Endothelial cell of umbilical vein (primary cell): ENCODE measurements around the gene HTRA3. TPM values are rescaled to one million over a fixed set of nuclear protein-coding genes. Genes with fewer than 3 reads are reported as not detected.

Experiments
- BruUV-seq: library from RNA; stranded (reverse); fragments of 400-500 nt; replicated peaks from 2 replicates; lab custom pipeline; 2021; lab: Mats Ljungman, UMichigan
- CTCF ChIA-PET: fragments of 300-600, 350-600 bp; sonication (Branson Sonifier 250); formaldehyde crosslinking; loops from one replicate; lab custom pipeline; 2021; ENCODE audit warnings: antibody characterized with exemption, inconsistent platforms; lab: Charles Lee
- POLR2A ChIA-PET: fragments of 300-600, 350-600 bp; sonication (Branson Sonifier 250); formaldehyde crosslinking; loops from one replicate; lab custom pipeline; 2021; ENCODE audit warnings: antibody characterized with exemption, inconsistent platforms; lab: Charles Lee
- DNase-seq: peaks from one replicate; pipeline ENCODE4 v3.0.0-alpha.2; 2011; ENCODE audit warnings: low read depth, low spot score
- FAIRE-seq: peaks from 2 replicates; lab custom pipeline; 2011; peaks lifted over from hg19 to GRCh38; lab: Jason Lieb, UNC
- H2AFZ ChIP-seq: 2 replicates; pipeline ENCODE4 v1.6.0; 2012; ENCODE audit warnings: low read depth, low read length, control low read depth, inconsistent platforms
- H3K27ac ChIP-seq: 2 replicates; pipeline ENCODE4 v1.5.1; 2011; ENCODE audit warnings: low read depth, mild to moderate bottlenecking, control low read depth, low read length, moderate library complexity; ENCODE audit not compliant: insufficient read depth
- H3K27me3 ChIP-seq, 2 experiments: 2 replicates each; pipeline versions ENCODE4 v1.6.0 to v1.6.1; 2011; ENCODE audit warnings: low read length in 2 of 2, mixed read lengths in 1 of 2; ENCODE audit not compliant: control insufficient read depth in 2 of 2, insufficient read depth in 2 of 2
- H3K36me3 ChIP-seq, 2 experiments: 2 replicates in 1 of 2; 3 replicates in 1 of 2; pipeline ENCODE4 v1.5.1; 2011; ENCODE audit warnings: low read length in 2 of 2, mild to moderate bottlenecking in 1 of 2, moderate library complexity in 1 of 2; ENCODE audit not compliant: control insufficient read depth in 2 of 2, insufficient read depth in 2 of 2; ENCODE audit errors: extremely low read depth in 1 of 2
- H3K4me1 ChIP-seq: 3 replicates; pipeline ENCODE4 v1.5.1; 2011; ENCODE audit warnings: mild to moderate bottlenecking, low read length; ENCODE audit not compliant: control insufficient read depth, insufficient read depth; ENCODE audit errors: extremely low read depth
- H3K4me2 ChIP-seq: 2 replicates; pipeline ENCODE4 v1.6.1; 2011; ENCODE audit warnings: low read length, control low read depth, mixed read lengths; ENCODE audit not compliant: insufficient read depth
- H3K4me3 ChIP-seq, 3 experiments: fragments of 200-600 bp in 1 of 3; sonication (generic), shearing (Covaris generic) in 1 of 3; replicated peaks in 1 of 3; 2 replicates each; pipeline ENCODE4 v1.5.1; 2011 to 2016; ENCODE audit warnings: control low read depth in 3 of 3, low read length in 3 of 3, mild to moderate bottlenecking in 2 of 3, inconsistent platforms in 1 of 3, low read depth in 1 of 3, moderate library complexity in 1 of 3; ENCODE audit not compliant: insufficient read depth in 1 of 3
- H3K79me2 ChIP-seq: 2 replicates; pipeline ENCODE4 v1.6.0; 2012; ENCODE audit warnings: low read length, inconsistent platforms; ENCODE audit not compliant: control insufficient read depth, insufficient read depth
- H3K9ac ChIP-seq: replicated peaks from 2 replicates; pipeline ENCODE3; 2011; ENCODE audit warnings: low read length, control low read depth; ENCODE audit not compliant: insufficient read depth; ENCODE audit errors: extremely low read depth
- H3K9me1 ChIP-seq: replicated peaks from 3 replicates; pipeline ENCODE4 v1.6.0; 2011; ENCODE audit warnings: mild to moderate bottlenecking, low read length; ENCODE audit not compliant: control insufficient read depth, insufficient read depth; ENCODE audit errors: extremely low read depth
- H3K9me3 ChIP-seq: replicated peaks from 2 replicates; pipeline ENCODE4 v1.5.1; 2012; ENCODE audit warnings: low read length, inconsistent platforms; ENCODE audit not compliant: control insufficient read depth, insufficient read depth
- H4K20me1 ChIP-seq: replicated peaks from 2 replicates; pipeline ENCODE3; 2011; ENCODE audit warnings: mild to moderate bottlenecking, low read length; ENCODE audit not compliant: control insufficient read depth, insufficient read depth; ENCODE audit errors: extremely low read depth
- EZH2 ChIP-seq: IDR thresholded peaks from 2 replicates; pipeline ENCODE4 v1.6.1; 2012; ENCODE audit warnings: borderline replicate concordance, low read depth, mild to moderate bottlenecking, moderate library complexity, low read length, inconsistent platforms; ENCODE audit not compliant: severe bottlenecking
- FOS ChIP-seq: IDR thresholded peaks from 2 replicates; pipeline ENCODE4 v1.6.1; 2011; ENCODE audit warnings: mild to moderate bottlenecking, low read length, moderate library complexity, borderline replicate concordance; ENCODE audit not compliant: insufficient read depth
- GATA2 ChIP-seq: IDR thresholded peaks from 2 replicates; pipeline ENCODE4 v1.7.0; 2011; ENCODE audit warnings: low read depth, mild to moderate bottlenecking, moderate library complexity, mixed read lengths, low read length; ENCODE audit not compliant: insufficient read length, insufficient read depth
- JUN ChIP-seq: IDR thresholded peaks from 2 replicates; pipeline ENCODE4 v1.6.1; 2011; ENCODE audit warnings: borderline replicate concordance, low read depth; ENCODE audit not compliant: insufficient read length, insufficient read depth
- MYC ChIP-seq: IDR thresholded peaks from one replicate; pipeline ENCODE4 v1.6.1; 2011; ENCODE audit warnings: mild to moderate bottlenecking, low read depth, low read length
- POLR2A ChIP-seq: IDR thresholded peaks from 2 replicates; pipeline ENCODE4 v1.6.1; 2012; ENCODE audit warnings: low read depth, mild to moderate bottlenecking, control low read depth, low read length
- POLR2AphosphoS5 ChIP-seq: IDR thresholded peaks from 2 replicates; pipeline ENCODE4 v1.6.1; 2012; ENCODE audit warnings: low read depth, mild to moderate bottlenecking, control low read depth, low read length, moderate library complexity; ENCODE audit not compliant: insufficient read depth
- dilution Hi-C: fragments of 300-500 bp; cut with MboI; formaldehyde crosslinking; loops from one replicate; pipeline ENCODE4 v1.15.0; 2019; ENCODE audit warnings: low sequenced_read_pairs; ENCODE audit not compliant: extremely low pct_ligation_motif_present
- intact Hi-C: fragments of 100-400 bp; cut with micrococcal nuclease; formaldehyde crosslinking; loops from one replicate; pipeline ENCODE4 v1.10.0; 2022
- polyA plus RNA-seq, 4 experiments: library from polyadenylated mRNA; depleted of rRNA in 3 of 4; stranded (reverse) in 3 of 4; unstranded in 1 of 4; fragments of >200 nt; gene quantifications; 2 replicates each; pipeline versions ENCODE4 v1.2.1 to v1.2.3, GENCODE V29; 2011 to 2012; ENCODE audit warnings: missing spikeins in 1 of 4
- total RNA-seq: library from RNA; stranded (reverse); gene quantifications from 2 replicates; pipeline ENCODE4 v1.2.3, GENCODE V29; 2021
- TF ChIP-seq, protein P1 (sequence below): IDR thresholded peaks from 2 replicates; pipeline ENCODE4 v1.6.1; 2011; ENCODE audit not compliant: insufficient read depth, insufficient read length
- TF ChIP-seq, protein P2 (sequence below), 2 donors: IDR thresholded peaks; 1 replicate in 1 of 2; 2 replicates in 1 of 2; pipeline ENCODE4 v1.5.1; 2011; ENCODE audit warnings: low read length in 2 of 2, mild to moderate bottlenecking in 2 of 2, moderate library complexity in 2 of 2, control low read depth in 1 of 2, inconsistent platforms in 1 of 2, low read depth in 1 of 2; ENCODE audit not compliant: insufficient read depth in 1 of 2; ENCODE audit errors: extremely low read depth in 1 of 2

HTRA3 gene
- total and polyA plus RNA-seq, 2 donors (not counting 3 experiments of a cell fraction or from before 2014, with no cell fraction given): 9.0 to 12.0 TPM

DNA sequence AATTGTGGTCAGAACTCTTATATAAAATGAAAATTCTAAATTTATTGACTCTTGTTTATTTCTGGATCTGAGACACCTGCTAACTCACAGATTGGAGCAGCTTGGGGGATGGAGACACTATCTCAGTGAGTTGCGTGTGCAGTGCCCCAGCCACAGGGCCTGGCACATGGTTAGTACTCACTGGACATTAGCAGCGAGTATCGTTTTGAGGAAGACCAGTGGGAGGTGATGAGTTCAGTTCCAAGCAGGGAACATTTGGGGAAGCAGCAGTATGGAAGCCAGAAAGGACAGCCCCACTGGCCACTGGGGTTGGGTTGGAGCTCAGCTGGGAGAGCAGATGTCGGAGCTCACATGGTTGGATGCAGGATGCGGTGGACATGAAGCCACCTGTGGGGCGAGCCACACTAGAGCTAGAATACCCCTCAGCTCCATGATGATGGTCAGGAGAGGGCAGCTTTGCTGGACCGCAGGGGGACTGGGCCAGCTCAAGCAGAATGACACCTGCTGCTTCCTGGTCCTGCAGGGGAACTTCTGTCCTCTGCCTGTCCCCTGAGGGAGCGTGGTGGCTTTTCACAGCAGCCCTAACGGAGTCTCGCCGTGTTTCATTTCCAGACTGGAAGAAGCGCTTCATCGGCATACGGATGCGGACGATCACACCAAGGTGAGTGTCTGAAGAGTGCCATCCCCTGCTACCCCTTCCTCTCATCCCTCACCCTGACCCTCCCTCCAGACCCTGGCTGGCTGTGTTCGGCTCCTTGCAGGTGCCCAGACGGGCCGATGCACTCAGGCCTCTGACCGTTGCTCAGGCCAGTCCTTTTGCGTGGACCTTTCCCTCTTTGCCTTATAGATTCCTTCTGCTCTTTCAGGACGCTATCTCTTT, 32.5 kb downstream of the HTRA3 start:
- CTCF ChIA-PET: interaction anchor here (2.5 kb wide), 1 partner anchor 35 kb away, joined by 9 read pairs; no protein-coding TSS in a partner anchor
- H3K27ac ChIP-seq: no peak overlapping the region
- H3K79me2 ChIP-seq: no peaks in the 10 kb centered on the region
- FAIRE-seq: no peak
- no peaks in the 10 kb centered on the region for H3K36me3 ChIP-seq
- H2AFZ ChIP-seq: no peak overlapping the region
- H3K4me3 ChIP-seq: no peak overlapping the region
- H4K20me1 ChIP-seq: no peaks in the 10 kb centered on the region
- POLR2A ChIA-PET: no interaction called here
- no peak overlapping the region for H3K4me2 ChIP-seq
- no peaks in the 10 kb centered on the region for H3K9me1 ChIP-seq
- H3K9ac ChIP-seq: no peak overlapping the region
- no peaks in the 10 kb centered on the region for H3K4me1 ChIP-seq
- TF ChIP-seq, protein P1, sequence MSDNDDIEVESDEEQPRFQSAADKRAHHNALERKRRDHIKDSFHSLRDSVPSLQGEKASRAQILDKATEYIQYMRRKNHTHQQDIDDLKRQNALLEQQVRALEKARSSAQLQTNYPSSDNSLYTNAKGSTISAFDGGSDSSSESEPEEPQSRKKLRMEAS: no peak
- TF ChIP-seq MYC: no peak
- TF ChIP-seq POLR2AphosphoS5: no peak
- no peak for TF ChIP-seq JUN
- no peak for TF ChIP-seq EZH2
- TF ChIP-seq FOS: no peak
- TF ChIP-seq GATA2: no peak
- TF ChIP-seq, protein P2, sequence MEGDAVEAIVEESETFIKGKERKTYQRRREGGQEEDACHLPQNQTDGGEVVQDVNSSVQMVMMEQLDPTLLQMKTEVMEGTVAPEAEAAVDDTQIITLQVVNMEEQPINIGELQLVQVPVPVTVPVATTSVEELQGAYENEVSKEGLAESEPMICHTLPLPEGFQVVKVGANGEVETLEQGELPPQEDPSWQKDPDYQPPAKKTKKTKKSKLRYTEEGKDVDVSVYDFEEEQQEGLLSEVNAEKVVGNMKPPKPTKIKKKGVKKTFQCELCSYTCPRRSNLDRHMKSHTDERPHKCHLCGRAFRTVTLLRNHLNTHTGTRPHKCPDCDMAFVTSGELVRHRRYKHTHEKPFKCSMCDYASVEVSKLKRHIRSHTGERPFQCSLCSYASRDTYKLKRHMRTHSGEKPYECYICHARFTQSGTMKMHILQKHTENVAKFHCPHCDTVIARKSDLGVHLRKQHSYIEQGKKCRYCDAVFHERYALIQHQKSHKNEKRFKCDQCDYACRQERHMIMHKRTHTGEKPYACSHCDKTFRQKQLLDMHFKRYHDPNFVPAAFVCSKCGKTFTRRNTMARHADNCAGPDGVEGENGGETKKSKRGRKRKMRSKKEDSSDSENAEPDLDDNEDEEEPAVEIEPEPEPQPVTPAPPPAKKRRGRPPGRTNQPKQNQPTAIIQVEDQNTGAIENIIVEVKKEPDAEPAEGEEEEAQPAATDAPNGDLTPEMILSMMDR (IDR thresholded peaks at IDR 0.05; ENCODE audit: extremely low read depth in 1 of 2, insufficient read depth in 1 of 2, low read depth in 1 of 2, low read length in 2 of 2): no peak
- TF ChIP-seq POLR2A: no peak
- H3K27me3 ChIP-seq: peaks cover 0 to 8% of the 10 kb centered on the region in 2 experiments
- dilution Hi-C loops: no loop called here
- no peak for DNase-seq
- intact Hi-C loops: no loop called here
- BruUV-seq: no TSS peak
- no peaks in the 10 kb centered on the region for H3K9me3 ChIP-seq
